HG02759 (cell line): ENCODE data around the gene TMEM98.
"Not testable (repeated sequence)": the region's sequence is repeated elsewhere in the genome, so short reads cannot be mapped to it uniquely, and the experiment has no call there.

Experiments used
- ATAC-seq: cut with Tn5 transposase; IDR thresholded peaks from one replicate; pipeline ENCODE4 v1.9.1; 2021; ENCODE audit warnings: mild to moderate bottlenecking, moderate library complexity; ENCODE audit not compliant: unreplicated experiment

TMEM98 gene

GRCh38 chr17:32940706-32941390 lies 12.9 kb downstream of the TMEM98 start:
- ATAC-seq = no peak

GRCh38 chr17:32941419-32942032 lies 13.6 kb downstream of the TMEM98 start:
- ATAC-seq = no peak

GRCh38 chr17:32943206-32943605 lies 15.3 kb downstream of the TMEM98 start:
- ATAC-seq = no peak

GRCh38 chr17:32943647-32944191 lies 15.8 kb downstream of the TMEM98 start:
- no peak for ATAC-seq

- no peak for ATAC-seq
Observed at GRCh38 chr17:32944248-32945020, 16.5 kb downstream of the TMEM98 start.

- ATAC-seq = no peak
Observed at GRCh38 chr17:32946375-32947135, 18.6 kb downstream of the TMEM98 start.

GRCh38 chr17:32947736-32948135 lies 19.8 kb downstream of the TMEM98 start:
- no peak for ATAC-seq

GRCh38 chr17:32949181-32949580 lies 21.2 kb downstream of the TMEM98 start:
- ATAC-seq = no peak

- not testable (repeated sequence) for ATAC-seq
Observed at GRCh38 chr17:32952491-32952890, 24.5 kb downstream of the TMEM98 start.

GRCh38 chr17:32953045-32953444 lies 25.1 kb downstream of the TMEM98 start:
- no peak for ATAC-seq

GRCh38 chr17:32953857-32954256 lies 25.9 kb downstream of the TMEM98 start:
- ATAC-seq = no peak

- no peak for ATAC-seq
Observed at GRCh38 chr17:32954477-32954876, 26.5 kb downstream of the TMEM98 start.

GRCh38 chr17:32955155-32955554 lies 27.2 kb downstream of the TMEM98 start:
- ATAC-seq = no peak

GRCh38 chr17:32956240-32956970 lies 28.5 kb downstream of the TMEM98 start:
- ATAC-seq = no peak

- no peak for ATAC-seq
Observed at GRCh38 chr17:32958418-32958817, 30.5 kb downstream of the TMEM98 start.

GRCh38 chr17:32960815-32961214 lies 32.9 kb downstream of the TMEM98 start:
- ATAC-seq = no peak

GRCh38 chr17:32962320-32962711 lies 34.4 kb downstream of the TMEM98 start:
- no peak for ATAC-seq

GRCh38 chr17:32964541-32964940 lies 36.6 kb downstream of the TMEM98 start:
- ATAC-seq = no peak

GRCh38 chr17:32969231-32969630 lies 41.3 kb downstream of the TMEM98 start:
- ATAC-seq = not testable (repeated sequence)

- peak; percentile 77 for ATAC-seq
Observed at GRCh38 chr17:32970281-32970680, 42.3 kb downstream of the TMEM98 start.
